GM19328 (cell line): ENCODE measurements around the gene SLC35F1.

Source experiments
- ATAC-seq: cut with Tn5 transposase; IDR thresholded peaks from one replicate; pipeline ENCODE4 v1.9.1; 2021; ENCODE audit warnings: mild to moderate bottlenecking, moderate library complexity; ENCODE audit not compliant: unreplicated experiment

SLC35F1 gene

GRCh38 chr6:118306392-118307238 lies 399.6 kb downstream of the SLC35F1 start:
- no peak for ATAC-seq

DNA sequence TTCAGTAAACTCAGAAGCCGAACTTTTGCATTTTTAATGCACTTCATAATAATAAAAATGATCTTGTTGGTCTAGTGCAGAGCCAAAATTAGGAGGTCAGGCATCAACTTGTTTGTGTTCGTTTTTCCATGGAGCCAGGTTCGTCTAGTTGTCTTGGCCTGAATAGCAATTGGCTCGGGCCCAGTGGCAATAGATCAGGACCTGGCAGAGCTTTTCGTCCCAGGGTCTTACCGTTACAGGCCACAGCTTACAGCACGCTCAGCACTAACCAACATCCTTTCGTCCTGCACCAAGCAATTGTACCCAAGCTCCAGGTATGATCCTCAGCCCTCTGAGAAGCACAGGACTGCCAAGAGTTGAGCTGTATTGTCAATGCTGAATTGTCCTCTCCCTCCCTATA lies 400.5 kb downstream of the SLC35F1 start:
- ATAC-seq = no peak

GRCh38 chr6:118309337-118310093 lies 402.5 kb downstream of the SLC35F1 start:
- no peak for ATAC-seq

DNA sequence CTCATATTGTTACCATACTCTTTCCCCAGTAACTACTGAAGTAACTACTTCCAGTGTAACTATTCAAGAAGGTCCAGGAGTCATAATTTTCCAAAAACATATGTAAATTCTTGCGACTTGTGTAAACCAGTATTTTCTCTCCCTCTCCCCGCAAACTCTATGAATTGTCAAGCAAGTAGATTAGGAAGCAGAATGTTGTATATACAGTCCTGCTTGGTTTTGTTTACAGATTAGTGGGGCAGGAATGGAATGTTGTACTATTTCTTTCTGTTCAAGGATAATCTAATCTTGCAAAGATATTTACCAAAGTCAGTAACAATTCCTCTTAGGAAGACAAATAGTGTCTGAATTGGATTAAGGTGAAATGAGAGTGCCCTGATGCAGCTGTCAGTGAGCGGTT lies 406.1 kb downstream of the SLC35F1 start:
- no peak for ATAC-seq

DNA sequence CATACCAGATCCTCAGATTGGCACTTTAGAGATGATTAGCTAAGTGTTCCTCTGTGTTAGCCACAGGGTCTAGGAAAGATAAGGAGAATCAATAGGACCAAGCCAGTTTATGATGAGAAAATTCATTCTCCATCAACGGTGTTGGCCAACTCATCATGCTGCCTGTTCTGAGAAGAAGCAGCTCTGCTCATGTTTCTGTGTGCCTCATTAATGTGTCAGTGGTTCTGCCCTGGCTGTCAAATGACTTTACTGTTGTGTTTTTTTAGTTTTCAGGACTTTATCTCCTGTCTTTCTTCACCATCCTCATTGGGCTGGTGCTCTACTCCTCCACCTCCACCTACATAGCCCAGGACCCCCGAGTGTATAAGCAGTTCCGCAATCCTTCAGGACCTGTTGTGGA lies 406.7 kb downstream of the SLC35F1 start:
- ATAC-seq = no peak

DNA sequence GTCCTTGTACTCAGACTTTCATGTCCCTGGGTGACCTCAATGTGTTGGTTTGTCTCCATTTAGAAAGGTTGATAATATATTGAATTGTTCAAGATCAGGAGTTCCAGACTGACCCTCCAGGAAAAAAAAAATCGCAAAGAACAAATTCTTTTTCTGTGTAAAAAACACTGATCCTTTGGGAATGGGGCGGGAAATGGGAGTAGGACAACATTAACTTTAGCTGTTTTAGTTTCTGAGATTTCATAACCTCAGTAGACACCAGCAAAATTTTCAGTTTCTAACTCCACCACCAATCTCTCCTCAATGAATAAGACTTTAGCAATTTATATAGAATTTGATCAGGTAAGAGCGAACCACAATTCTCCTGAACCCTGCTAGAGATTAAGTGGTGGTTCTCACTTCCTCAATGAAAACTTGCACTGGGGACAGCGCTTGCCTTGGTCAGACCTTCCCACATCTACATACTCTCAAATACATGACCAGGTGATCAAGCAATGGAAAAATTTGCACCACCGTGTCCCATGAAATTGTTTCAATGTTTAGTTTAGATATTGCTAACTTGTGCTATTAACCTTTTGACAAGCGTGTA lies 409.8 kb downstream of the SLC35F1 start:
- ATAC-seq = no peak

DNA sequence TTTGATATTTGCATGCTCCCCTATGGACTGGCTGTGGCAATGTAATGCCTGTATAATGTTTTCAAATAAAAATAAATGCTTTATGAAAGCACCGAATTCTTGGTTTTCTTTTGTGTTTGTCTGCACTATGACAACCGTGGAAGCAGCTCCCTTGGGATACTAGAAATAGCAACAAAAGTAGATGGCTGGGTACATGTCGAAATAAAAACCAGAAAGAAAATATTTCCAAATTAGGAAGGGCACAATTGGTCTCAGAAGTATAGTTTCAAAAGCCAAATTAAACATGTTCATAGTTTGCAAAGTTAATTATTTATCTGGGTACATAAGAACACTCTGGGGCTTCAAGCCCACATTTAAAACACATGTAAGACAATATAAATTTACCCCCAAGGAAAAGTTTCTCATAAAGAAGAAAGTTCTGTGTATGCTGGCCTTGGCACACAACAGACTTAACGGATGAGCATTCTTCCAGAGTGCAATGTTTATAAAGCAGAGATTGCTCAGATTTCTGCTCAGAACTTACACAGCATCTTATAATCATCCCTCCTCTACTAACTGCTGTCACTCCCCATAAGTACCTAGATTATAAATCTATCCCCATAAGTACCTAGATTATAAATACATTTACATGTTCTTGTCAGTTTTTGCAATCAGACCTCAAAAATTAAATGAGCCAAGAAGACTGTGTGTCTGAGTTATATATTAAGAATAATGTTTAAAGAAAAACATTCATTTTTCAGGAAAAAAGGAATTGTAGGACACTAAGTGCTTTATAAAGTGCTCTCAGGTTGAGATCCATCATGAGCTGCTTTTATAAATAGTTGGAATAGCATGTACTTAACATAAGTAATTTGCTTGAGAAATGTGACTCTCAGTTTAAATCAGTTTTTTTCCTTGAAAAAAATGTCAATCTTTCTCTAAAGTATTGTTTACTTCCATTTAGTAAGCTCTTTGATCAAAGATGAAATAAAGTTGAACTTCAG lies 410.8 kb downstream of the SLC35F1 start:
- ATAC-seq = no peak

DNA sequence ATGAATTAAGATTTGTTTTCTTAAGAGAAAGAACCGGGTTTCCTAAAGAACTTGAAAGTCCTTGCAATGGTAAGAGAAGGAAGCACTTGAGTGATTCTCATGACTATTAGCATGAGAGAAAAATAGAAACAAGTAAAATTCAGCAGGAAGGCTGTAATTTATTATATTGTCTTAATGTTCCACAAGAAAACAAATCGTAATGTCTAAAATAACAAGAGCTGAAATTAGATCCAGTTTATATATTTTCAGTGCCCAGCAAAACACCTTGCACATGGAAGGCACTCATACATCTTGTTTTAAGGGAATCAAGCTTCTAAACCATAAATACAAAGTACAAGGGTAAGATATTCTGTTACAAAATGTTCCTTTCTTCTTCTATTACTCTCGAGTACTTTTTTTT lies 411.6 kb downstream of the SLC35F1 start:
- ATAC-seq = no peak

DNA sequence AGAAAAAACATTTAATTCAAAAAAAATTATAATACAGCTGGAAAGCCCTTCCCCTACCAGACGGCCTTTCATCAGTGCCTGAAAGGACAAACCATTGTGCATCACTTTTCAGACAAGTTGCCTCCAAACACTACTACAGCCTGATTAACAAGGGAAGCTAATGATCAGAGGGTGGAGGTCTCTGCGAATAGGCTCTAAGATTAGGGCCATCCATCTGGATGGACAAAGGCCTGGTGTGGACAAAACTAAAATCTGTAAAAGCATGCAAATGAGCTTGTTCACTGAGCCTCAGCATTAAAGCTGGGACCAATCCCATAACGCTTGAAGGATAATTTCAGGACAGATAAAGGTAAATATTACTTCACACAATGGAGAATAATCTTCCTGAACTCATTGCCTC lies 412.4 kb downstream of the SLC35F1 start:
- no peak for ATAC-seq

- ATAC-seq = no peak
Observed at GRCh38 chr6:118319894-118320649, 413.0 kb downstream of the SLC35F1 start.

- ATAC-seq = no peak
Observed at GRCh38 chr6:118320652-118321051, 413.6 kb downstream of the SLC35F1 start.

DNA sequence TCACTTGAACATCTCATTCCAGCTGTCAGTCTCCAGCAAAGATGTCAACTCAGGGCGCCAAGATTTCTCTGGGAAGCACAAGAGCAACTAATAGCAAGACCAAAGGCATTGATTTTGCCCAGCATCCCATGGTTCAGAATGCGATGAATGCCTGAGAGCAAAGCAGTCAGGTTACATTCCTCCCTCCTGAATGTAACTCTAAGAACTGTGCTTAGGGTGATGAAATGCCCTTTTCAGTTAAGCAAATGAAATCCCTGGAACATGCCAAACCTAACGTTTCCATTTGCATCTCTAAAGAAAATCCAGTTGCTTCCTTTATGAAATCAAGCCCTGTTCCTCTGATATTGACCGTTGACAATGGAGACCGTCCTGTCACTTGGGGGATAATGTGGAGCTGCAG lies 417.1 kb downstream of the SLC35F1 start:
- ATAC-seq = no peak

GRCh38 chr6:118325220-118325860 lies 418.3 kb downstream of the SLC35F1 start:
- no peak for ATAC-seq

DNA sequence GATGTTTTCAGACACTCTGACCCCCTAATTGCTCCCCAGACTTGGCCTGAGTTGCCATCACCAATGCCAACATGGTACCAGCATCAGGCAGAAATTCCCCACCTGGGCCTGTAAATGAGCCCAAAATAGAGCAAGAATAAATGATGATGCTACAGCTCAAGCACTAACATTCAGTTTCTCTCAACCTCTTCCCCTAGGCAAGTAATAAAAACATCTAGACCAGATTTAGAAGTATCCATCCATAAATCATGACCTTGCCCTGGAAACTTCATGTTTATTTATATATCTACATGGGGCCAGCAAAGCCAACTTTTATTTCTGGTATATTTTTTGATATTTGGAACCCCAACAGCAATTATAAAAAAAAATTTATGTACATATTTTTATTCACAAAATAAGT lies 419.6 kb downstream of the SLC35F1 start:
- ATAC-seq = no peak

GRCh38 chr6:118327237-118327636 lies 420.2 kb downstream of the SLC35F1 start:
- no peak for ATAC-seq

- no peak for ATAC-seq
Observed at GRCh38 chr6:118333772-118334171, 426.7 kb downstream of the SLC35F1 start.

- ATAC-seq = no peak
Observed at GRCh38 chr6:118334634-118335033, 427.6 kb downstream of the SLC35F1 start.

GRCh38 chr6:118335325-118335816 lies 428.3 kb downstream of the SLC35F1 start:
- ATAC-seq = no peak

DNA sequence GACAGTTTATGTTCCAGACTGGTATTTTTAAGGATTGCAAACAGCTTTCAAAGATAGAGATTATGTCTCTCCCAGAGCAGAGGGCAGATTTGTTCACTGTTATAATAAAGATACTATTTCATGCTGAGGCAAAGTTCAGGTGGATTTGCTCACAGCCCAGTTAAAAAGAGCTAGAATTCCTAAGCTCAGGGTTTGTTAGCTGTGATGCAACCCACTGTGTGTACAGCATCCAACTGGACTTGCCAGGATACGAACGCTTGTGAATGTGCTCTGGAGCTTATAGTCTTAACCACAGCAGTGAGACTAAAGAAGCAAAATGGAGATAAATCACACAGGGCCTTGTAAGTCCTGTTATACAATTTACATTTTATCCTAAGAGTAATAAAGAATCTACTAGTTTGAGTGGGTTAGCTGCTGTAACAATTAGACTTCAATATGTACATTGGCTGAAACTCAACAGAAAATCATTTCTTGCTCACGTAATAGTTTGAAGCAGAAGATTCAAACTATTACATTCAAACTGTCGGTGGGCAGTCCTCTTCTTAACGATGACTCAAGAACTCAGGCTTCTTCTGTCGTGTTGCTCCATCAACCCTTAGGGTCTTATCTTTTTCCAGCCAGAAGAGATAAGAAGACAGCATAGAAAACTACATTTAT lies 437.1 kb downstream of the SLC35F1 start:
- no peak for ATAC-seq
